ENCODE results near the gene ENHO.

DNA sequence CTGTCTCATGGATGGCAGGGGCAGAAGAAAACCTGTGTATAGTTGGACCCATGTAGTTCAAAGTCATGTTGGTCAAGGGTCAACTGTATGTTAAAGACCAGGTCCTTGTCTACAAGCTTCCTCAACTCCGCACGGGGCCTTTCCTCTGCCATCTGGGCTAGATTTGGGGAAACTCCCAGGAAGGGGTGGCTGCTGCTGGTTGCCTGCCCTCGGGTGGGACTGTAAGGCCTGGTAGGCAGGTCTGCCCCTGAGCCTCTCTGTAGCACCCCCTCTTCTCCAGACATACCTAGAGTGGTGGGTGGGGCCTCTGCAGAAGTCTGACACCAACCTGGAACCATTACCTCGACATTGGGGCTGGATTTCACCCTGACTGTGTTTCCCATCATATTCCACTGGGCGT lies 15.2 kb downstream of the ENHO start:
- no peak for TF ChIP-seq POLR2AphosphoS5 (IDR thresholded peaks at IDR 0.05; ENCODE audit: insufficient read depth in 1 of 2, low read depth in 1 of 2)
- TF ChIP-seq, protein P1, sequence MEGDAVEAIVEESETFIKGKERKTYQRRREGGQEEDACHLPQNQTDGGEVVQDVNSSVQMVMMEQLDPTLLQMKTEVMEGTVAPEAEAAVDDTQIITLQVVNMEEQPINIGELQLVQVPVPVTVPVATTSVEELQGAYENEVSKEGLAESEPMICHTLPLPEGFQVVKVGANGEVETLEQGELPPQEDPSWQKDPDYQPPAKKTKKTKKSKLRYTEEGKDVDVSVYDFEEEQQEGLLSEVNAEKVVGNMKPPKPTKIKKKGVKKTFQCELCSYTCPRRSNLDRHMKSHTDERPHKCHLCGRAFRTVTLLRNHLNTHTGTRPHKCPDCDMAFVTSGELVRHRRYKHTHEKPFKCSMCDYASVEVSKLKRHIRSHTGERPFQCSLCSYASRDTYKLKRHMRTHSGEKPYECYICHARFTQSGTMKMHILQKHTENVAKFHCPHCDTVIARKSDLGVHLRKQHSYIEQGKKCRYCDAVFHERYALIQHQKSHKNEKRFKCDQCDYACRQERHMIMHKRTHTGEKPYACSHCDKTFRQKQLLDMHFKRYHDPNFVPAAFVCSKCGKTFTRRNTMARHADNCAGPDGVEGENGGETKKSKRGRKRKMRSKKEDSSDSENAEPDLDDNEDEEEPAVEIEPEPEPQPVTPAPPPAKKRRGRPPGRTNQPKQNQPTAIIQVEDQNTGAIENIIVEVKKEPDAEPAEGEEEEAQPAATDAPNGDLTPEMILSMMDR (IDR thresholded peaks at IDR 0.05): no peak

Measured in vagina (tissue), 2 donors.